DMS 273 treated with DMSO at 0.1 percent for 48 hours (cell line): Measurements from ENCODE around the gene TGFB3.
"Not testable (repeated sequence)": the region's sequence is repeated elsewhere in the genome, so short reads cannot be mapped to it uniquely, and the experiment has no call there.

Experiments used
- DNase-seq: peaks from one replicate; lab custom pipeline; 2025; lab: John Stamatoyannopoulos, UW

The TGFB3 gene

DNA sequence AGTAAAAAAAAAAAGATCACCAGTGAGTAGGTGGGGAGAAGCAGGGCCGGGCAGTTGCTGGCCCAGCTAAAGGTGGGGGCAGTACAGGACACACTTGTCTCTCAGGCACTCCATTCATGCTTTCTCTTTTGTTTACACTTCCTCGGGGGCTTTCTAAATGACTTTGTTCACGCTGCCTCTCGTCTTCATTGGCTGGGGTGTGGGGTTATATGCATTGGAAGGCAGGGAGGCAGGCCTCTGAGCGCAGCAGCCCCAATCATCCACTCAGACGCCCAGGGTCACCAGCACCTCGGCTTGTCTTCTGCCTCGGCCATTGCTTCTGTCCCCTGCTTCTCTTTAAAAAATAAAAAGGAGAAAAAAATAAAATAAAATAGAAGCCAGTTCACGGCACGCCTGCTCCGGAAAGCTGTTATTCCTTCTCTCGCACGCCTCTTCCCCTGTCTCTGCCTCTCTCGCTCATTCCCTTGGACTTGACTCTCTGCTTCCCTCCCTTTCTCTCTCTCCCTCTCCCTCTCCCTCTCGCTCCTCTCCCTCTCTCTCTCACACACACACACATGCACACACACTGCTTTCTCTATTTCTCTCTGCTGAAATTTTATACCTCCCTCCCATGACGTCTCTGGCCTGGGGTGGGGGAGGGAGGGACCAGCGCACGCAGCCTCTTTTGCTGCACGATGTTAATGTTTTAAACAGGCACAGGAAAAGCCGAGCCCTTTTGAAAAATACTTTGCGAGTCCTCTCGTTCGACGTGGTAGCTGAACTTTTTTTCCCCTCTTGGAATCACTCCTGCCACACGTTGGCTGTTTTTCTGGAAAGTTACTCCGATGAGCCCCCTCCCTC lies at the start of gene TGFB3:
Gene TGFB3 (minus strand): TSS at position 570 of the 840 bp plus-strand sequence. CDS start 1,102 bp downstream, outside the sequence.
- peak; percentile 88 for DNase-seq

DNA sequence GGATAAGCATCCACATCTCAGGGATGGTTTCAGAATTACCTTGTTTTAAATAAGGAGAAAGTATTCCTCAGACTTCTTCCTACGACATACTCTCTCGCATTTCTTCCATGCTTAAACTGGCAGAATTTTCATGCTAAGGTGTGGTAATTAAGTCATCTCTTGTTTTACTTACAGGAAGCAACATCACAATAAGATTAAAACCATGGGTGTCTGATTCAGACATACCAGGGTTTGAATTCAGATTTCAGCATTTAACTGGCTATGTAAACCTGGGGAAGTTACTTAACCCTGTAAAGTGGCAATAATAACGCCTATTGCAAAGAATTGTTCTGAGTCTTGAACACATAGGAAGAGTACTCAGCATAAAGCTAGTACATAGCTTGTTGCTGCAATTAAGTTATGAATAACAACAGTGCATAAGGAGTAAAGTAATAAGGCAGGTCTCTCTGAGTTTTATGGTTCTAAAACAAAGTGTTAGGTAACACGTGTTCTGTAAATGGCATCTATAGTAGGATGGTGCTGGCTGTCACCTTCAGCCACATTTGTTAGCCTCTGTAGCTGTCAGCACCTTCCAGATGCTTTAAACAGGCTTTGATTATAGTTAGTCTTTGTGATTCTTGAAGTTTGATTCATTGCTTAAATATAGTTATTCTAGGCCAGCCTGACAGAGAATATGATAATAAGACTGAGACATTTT lies 42.6 kb upstream of the TGFB3 start:
- no peak for DNase-seq

- DNase-seq, result no peak
Observed at GRCh38 chr14:76023757-76024156, 42.0 kb upstream of the TGFB3 start.

- DNase-seq, result no peak
Observed at GRCh38 chr14:76022991-76023390, 41.2 kb upstream of the TGFB3 start.

GRCh38 chr14:76019676-76020075 lies 37.9 kb upstream of the TGFB3 start:
- no peak for DNase-seq

DNA sequence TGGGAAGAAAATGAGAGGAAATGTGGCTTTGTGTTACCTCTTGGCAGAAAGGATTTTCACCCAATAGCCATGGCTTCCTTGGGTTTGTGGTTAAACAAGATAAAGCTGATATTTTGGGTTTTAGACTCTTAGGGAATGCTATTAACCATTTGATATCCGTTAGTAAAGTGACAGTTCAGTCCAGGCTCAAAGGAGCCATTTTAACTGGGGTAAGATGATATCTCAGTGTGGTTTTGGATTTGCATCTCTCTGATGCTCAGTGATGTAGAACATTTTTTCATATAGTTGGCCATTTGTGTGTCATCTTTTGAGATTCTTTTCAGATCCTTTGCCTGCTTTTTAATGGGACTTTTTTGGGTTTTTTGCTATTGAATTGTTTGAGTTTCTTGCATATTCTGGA lies 33.9 kb upstream of the TGFB3 start:
- DNase-seq, result no peak

DNA sequence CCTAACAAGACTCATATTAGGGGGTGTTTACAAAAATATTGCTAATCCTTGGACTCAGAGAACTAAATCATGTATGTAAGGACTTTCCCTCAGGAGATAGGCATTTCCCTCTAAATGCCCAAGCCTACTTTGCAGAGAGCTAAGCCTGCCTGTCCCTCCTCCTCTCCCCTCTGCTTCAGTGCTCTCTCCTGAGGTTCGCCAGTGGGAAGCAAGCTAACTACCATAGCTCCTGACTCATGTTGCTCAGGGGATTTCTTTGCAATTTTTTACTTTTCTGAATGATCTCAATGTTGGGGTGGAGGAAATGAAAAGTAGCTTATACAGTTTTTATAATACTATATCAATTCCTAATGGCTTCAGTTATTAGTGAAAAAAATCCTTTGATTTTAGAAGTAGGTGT lies 33.4 kb upstream of the TGFB3 start:
- no peak for DNase-seq

DNA sequence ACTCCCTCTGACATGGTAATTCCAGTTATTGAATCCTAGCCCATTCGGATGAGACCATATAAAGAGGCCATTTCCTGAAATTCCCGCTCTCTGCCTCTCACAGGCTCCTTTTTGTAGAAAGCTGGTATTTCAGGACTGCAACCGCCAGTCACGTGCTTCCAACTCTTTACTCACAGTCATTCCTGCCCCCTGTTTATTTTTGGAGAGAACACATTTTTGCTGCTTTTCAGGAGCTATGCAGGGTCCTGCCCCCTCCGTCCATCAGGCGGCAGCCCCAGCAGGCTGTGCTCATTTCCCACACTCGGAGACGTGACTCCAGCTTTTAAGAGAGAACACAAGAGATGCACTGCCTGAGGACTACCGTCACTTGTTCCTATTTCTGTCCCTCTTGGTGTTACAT lies 30.6 kb upstream of the TGFB3 start:
- no peak for DNase-seq

- no peak for DNase-seq
Observed at GRCh38 chr14:76011930-76012329, 30.1 kb upstream of the TGFB3 start.

DNA sequence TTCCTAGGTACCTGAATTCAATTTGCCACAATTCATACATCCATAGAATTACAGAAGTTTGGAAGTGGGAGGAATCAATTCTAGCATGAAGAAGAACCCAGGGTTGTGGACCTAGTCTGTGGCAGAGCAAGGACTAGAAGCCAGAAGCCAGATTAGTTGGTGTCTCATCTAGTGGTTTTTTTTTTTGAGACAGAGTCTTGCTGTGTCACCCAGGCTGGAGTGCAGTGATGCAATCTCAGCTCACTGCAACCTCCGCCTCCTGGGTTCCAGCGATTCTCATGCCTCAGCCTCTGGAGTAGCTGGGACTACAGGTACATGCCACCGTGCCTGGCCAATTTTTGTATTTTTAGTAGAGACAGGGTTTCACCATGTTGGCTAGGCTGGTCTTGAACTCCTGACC lies 27.8 kb upstream of the TGFB3 start:
- DNase-seq, result not testable (repeated sequence)

DNA sequence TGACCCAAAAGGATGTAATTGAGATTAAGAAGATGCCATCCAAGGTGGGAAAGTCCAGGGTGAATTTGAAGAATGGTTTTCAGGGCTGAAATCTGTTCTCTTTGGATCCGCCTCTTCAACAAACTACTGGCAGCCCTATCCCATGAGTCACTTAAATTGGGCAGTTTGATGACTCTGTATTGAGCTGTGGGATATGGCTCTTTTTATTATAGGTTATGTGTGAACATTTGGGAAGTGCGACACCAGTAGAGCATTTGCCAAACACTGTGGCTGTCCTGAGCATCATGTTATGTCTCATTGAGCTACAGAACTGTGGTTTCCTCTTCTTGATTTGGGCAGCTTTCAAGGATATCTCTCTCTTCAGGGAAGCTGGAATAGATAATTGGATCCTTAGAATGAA lies 26.1 kb upstream of the TGFB3 start:
- no peak for DNase-seq

DNA sequence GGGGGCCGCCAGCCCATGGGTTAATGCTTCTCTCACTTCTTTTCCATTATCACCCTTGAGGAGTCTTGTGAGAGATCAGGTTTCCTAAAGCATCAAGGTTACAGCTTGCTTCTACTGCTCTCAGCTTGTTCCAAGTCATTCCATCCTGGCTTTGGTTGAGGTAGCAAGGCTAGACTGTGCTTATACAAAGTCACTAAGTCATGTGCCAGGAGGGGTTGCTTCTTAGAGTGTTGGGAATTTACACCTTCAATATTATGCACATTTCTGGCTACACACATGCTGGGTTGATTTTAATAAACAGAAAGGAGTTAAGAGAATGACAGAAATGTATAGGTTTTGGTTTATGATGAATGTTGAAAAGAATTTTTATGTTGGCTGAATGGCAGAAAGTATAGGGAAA lies 25.6 kb upstream of the TGFB3 start:
- no peak for DNase-seq

GRCh38 chr14:76006253-76006652 lies 24.5 kb upstream of the TGFB3 start:
- no peak for DNase-seq

- DNase-seq, result no peak
Observed at GRCh38 chr14:76002383-76002782, 20.6 kb upstream of the TGFB3 start.

DNA sequence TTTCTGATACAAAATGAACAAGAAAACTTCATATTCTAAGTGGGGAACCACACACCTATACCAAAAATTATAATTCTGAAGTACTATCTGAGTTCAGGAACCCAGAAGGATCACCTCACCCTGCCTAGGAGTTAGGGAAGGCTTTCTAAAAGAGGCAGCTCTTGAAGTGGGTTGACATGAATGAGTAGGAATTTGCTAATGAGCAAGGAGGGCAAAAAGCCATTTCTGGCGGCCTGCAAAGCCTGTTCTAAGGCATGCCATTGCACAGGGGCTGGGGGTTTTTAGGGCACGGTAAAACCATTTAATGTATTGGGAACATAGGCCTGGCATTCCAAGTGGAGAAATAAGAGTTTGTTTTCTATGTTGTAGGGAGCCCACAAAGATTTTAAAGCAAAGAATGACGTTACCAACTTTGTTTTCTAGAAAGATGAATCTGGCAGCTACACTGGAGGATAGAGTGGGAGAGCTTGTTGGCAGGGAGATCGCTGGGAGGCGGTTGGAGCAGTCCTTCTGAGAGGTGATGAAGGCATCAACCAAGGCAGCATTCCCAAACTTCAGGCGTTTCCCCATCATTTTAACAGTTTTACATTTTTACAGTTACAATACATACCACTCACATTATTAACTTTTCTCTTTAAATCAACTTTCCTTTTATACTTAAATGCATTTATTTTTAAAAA lies 17.9 kb upstream of the TGFB3 start:
- no peak for DNase-seq

- DNase-seq, result no peak
Observed at GRCh38 chr14:75996488-75996887, 14.7 kb upstream of the TGFB3 start.

DNA sequence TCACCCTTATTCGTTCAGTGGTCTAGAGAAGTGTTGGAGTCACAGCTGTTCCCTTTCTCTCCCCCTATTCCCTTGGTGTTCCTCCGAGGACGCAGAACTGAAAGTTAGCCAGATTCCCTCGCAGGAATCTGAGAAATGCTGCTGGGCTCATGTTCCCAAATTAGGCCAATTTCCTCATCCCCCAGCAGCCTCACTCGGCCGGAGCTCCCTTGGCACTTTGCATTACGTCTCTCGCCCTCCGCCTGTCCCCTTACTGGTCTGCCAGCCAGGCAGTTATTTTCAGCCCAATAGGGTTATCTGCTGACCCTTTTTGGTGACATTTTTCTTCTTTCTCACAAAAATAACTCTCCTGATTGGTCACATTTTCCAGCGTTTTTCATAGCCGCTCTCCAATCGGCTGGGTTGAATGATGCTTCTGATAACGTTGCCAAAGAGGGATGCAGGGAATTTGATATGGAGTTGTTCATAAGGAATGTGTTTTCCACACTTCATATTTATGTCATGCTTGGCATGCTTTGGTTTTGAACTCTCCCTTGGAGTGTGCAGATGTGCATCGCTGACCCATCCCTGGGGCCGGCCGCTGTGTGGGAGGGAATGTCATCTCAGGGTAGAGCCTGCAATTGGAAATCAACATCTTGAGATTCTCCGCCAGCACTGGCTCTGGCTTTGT lies 13.7 kb upstream of the TGFB3 start:
- no peak for DNase-seq

GRCh38 chr14:75993567-75994041 lies 11.8 kb upstream of the TGFB3 start:
- DNase-seq, result no peak

DNA sequence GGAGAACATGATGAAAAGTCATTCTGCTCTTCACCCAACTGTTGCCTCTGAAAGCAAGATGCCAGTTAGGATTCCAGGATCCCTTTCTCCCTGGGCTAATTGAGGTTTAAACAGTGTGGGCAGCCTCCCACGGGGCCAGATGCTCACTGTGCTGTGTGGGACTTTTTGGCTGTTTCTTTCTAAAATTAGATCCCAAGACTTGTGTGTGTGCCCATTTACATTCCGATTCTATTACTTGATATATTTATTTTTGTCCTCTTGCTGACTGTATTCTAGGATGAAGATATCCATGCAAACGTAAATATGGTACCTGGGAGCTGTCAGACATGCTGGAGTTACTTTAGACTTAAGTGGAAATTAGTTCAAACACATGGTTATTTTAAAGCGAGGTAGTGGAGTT lies 10.0 kb upstream of the TGFB3 start:
- no peak for DNase-seq

DNA sequence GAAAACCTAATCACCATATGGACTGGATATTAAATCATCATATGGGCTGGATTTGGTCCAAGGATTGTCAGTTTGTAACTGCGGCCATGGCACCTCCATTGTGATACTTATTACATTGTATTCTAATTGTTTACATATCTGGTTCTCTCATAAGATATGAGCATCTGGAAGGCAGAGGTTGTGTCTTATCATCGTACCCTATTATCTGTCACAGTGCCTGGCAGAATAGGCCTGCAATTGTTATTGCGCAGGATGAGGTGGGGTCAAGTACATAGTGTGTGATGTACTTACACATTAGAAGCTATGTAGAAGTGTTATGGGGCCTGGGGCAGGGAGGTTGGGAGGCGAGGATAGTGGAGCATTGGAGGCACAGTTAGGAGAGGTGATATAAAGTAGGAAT lies 8.5 kb upstream of the TGFB3 start:
- no peak for DNase-seq

DNA sequence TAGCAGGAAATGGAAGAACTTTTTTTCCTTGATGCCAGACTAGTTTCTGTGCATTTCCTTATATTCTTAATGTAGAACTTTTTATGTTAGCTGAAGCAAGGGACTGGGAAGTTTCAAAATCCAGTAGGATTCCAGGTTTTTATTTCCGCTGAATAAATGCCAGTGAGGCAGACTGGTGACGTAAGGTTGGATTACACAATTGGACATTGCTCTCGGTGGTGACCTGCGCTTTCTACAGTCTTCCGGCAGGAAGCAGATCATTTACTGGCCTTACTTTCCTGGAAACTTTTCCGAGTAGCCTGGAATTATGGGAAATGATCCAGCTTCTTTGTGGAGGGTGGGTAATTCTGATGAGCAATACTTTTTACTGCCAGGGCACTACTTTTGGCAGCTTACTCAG lies 7.3 kb upstream of the TGFB3 start:
- DNase-seq, result no peak
